MM.1S (cell line): ENCODE data around the gene ATXN1.

Source experiments
- DNase-seq: peaks from one replicate; pipeline ENCODE4 v3.0.0-alpha.2; 2015
- H2AFZ ChIP-seq: fragments of 300-600 bp; sonication (generic); 2 replicates; pipeline ENCODE4 v1.6.0; 2016; ENCODE audit warnings: antibody characterized with exemption, low read length
- H3F3A ChIP-seq: fragments of 300-600 bp; sonication (generic); 2 replicates; pipeline ENCODE4 v1.6.1; 2016; ENCODE audit warnings: mild to moderate bottlenecking, antibody characterized with exemption, low read length, moderate library complexity, mixed read lengths; ENCODE audit not compliant: insufficient read depth
- H3K27ac ChIP-seq: fragments of 300-600 bp; sonication (generic); 2 replicates; pipeline ENCODE4 v1.5.1; 2016; ENCODE audit warnings: mild to moderate bottlenecking, low read length
- H3K27me3 ChIP-seq: fragments of 300-600 bp; sonication (generic); replicated peaks from 2 replicates; pipeline ENCODE4 v1.6.0; 2016; ENCODE audit warnings: low read length; ENCODE audit not compliant: insufficient read depth
- H3K36me3 ChIP-seq: fragments of 300-600 bp; sonication (generic); replicated peaks from 2 replicates; pipeline ENCODE4 v1.6.1; 2016; ENCODE audit warnings: mild to moderate bottlenecking, low read length, mixed read lengths; ENCODE audit not compliant: insufficient read depth
- H3K4me1 ChIP-seq: fragments of 300-600 bp; sonication (generic); 2 replicates; pipeline ENCODE4 v1.6.1; 2016; ENCODE audit warnings: low read length, mixed read lengths
- H3K4me2 ChIP-seq: fragments of 300-600 bp; sonication (generic); 2 replicates; pipeline ENCODE4 v1.6.0; 2016; ENCODE audit warnings: low read depth, low read length
- H3K4me3 ChIP-seq: fragments of 300-600 bp; sonication (generic); 2 replicates; pipeline ENCODE4 v1.5.1; 2016; ENCODE audit warnings: low read length, mixed read lengths
- H3K79me2 ChIP-seq: fragments of 300-600 bp; sonication (generic); 2 replicates; pipeline ENCODE4 v1.6.1; 2016; ENCODE audit warnings: mixed run types, low read length, mixed read lengths
- H3K9ac ChIP-seq: fragments of 300-600 bp; sonication (generic); 2 replicates; pipeline ENCODE4 v1.6.1; 2016; ENCODE audit warnings: low read length, mixed read lengths
- H3K9me2 ChIP-seq: fragments of 300-600 bp; sonication (generic); replicated peaks from 2 replicates; pipeline ENCODE4 v1.6.1; 2016; ENCODE audit warnings: mild to moderate bottlenecking, low read length, mixed read lengths; ENCODE audit not compliant: insufficient read depth
- H3K9me3 ChIP-seq: fragments of 300-600 bp; sonication (generic); replicated peaks from 2 replicates; pipeline ENCODE4 v1.6.1; 2016; ENCODE audit warnings: mild to moderate bottlenecking, low read length, mixed read lengths; ENCODE audit not compliant: insufficient read depth
- H4K20me1 ChIP-seq: fragments of 300-600 bp; sonication (generic); 2 replicates; pipeline ENCODE4 v1.6.1; 2016; ENCODE audit warnings: mild to moderate bottlenecking, low read length, moderate library complexity, mixed read lengths; ENCODE audit not compliant: insufficient read depth
- EZH2 ChIP-seq: fragments of 300-600 bp; sonication (generic); optimal IDR thresholded peaks from 2 replicates; pipeline ENCODE3; 2017; ENCODE audit warnings: low read depth, mild to moderate bottlenecking, antibody characterized with exemption, low read length, mixed read lengths
- EZH2phosphoT487 ChIP-seq: fragments of 300-600 bp; sonication (generic); IDR thresholded peaks from 2 replicates; pipeline ENCODE4 v1.6.1; 2018; ENCODE audit warnings: antibody characterized with exemption, low read length
- TF ChIP-seq, protein P1 (sequence below): fragments of 300-600 bp; sonication (generic); IDR thresholded peaks from 2 replicates; pipeline ENCODE4 v1.5.1; 2016; ENCODE audit warnings: antibody characterized with exemption, low read length, mixed read lengths

Gene ATXN1

GRCh38 chr6:16804546-16805242 is 43.4 kb upstream of the ATXN1 start:
- no peaks in the 10 kb centered on the region for H3K9me2 ChIP-seq
- no peaks in the 10 kb centered on the region for H3K79me2 ChIP-seq
- H3K9ac ChIP-seq: no peak overlapping the region
- no peaks in the 10 kb centered on the region for H3K9me3 ChIP-seq
- H4K20me1 ChIP-seq: no peaks in the 10 kb centered on the region
- no peak overlapping the region for H3K27ac ChIP-seq
- H3K4me2 ChIP-seq: no peak overlapping the region
- no peaks in the 10 kb centered on the region for H3K4me1 ChIP-seq
- TF ChIP-seq, protein P1, sequence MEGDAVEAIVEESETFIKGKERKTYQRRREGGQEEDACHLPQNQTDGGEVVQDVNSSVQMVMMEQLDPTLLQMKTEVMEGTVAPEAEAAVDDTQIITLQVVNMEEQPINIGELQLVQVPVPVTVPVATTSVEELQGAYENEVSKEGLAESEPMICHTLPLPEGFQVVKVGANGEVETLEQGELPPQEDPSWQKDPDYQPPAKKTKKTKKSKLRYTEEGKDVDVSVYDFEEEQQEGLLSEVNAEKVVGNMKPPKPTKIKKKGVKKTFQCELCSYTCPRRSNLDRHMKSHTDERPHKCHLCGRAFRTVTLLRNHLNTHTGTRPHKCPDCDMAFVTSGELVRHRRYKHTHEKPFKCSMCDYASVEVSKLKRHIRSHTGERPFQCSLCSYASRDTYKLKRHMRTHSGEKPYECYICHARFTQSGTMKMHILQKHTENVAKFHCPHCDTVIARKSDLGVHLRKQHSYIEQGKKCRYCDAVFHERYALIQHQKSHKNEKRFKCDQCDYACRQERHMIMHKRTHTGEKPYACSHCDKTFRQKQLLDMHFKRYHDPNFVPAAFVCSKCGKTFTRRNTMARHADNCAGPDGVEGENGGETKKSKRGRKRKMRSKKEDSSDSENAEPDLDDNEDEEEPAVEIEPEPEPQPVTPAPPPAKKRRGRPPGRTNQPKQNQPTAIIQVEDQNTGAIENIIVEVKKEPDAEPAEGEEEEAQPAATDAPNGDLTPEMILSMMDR: no peak
- TF ChIP-seq EZH2phosphoT487: no peak
- TF ChIP-seq EZH2: no peak
- H3K4me3 ChIP-seq: no peak overlapping the region
- no peak for DNase-seq
- no peaks in the 10 kb centered on the region for H3F3A ChIP-seq
- H3K27me3 ChIP-seq: no peaks in the 10 kb centered on the region
- H3K36me3 ChIP-seq: no peaks in the 10 kb centered on the region
- no peak overlapping the region for H2AFZ ChIP-seq

DNA sequence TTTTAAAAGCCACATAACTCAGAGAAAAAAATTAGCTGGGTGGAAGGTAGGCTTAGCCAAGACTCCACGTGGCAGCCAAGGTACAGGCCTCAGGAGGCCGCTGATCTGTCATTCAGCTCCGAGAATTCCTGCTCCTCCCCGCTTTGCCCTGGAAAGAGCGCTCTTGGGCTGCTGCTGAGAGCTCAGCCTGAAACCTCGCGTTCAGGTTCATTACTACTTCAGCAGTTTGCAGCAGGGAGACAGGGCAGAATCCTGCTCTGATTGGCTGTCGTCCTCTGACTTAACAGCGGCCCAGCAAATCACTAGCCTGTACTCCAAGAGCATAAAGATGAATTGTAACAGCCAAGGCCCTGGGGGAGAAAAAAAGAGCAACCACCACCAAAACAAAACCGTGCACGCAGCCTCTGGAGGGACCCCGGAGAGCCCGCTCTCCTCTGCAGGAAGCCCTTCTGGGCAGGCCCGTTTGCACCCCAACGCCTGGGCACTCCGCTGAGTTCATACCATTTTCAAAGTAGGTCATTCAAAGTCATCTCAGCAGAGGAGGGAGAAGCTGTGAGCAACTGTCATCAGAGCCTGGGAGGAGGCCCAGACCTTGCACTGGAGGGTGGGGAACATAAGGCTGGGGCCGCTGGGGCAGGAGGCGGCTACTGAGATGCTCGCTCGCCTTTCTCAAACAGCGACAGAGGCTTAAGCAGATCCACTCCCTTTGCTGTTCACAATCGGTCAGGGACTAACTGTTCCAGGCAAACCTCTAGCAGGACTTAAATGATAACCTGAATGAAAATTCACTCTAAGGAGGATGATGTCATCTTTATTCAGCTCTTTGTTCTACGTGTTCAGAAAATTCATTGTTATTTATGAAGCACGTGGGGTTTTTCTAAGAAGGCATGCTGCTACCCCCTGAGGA is 42.3 kb upstream of the ATXN1 start:
- no peaks in the 10 kb centered on the region for H4K20me1 ChIP-seq
- H3K9me3 ChIP-seq: no peaks in the 10 kb centered on the region
- no peaks in the 10 kb centered on the region for H3K9me2 ChIP-seq
- H3K4me2 ChIP-seq: no peak overlapping the region
- no peak for DNase-seq
- H2AFZ ChIP-seq: no peak overlapping the region
- no peaks in the 10 kb centered on the region for H3K36me3 ChIP-seq
- H3K27ac ChIP-seq: no peak overlapping the region
- H3K4me3 ChIP-seq: no peak overlapping the region
- no peaks in the 10 kb centered on the region for H3K4me1 ChIP-seq
- no peaks in the 10 kb centered on the region for H3K79me2 ChIP-seq
- TF ChIP-seq, protein P1: no peak
- no peak for TF ChIP-seq EZH2phosphoT487
- no peaks in the 10 kb centered on the region for H3K27me3 ChIP-seq
- no peaks in the 10 kb centered on the region for H3F3A ChIP-seq
- no peak overlapping the region for H3K9ac ChIP-seq

- Histone ChIP-seq H3K27me3 (no peaks in the 10 kb centered on the region), H3K9me2 (no peaks in the 10 kb centered on the region), H3K9me3 (no peaks in the 10 kb centered on the region), H3F3A (no peaks in the 10 kb centered on the region), H3K36me3 (no peaks in the 10 kb centered on the region), H2AFZ (no peak overlapping the region), H3K4me1 (no peaks in the 10 kb centered on the region), H3K27ac (no peak overlapping the region), H4K20me1 (no peaks in the 10 kb centered on the region), H3K4me3 (no peak overlapping the region), H3K79me2 (no peaks in the 10 kb centered on the region), H3K4me2 (no peak overlapping the region), H3K9ac (no peak overlapping the region)
- TF ChIP-seq, protein P1: no peak
- TF ChIP-seq EZH2phosphoT487: no peak
- DNase-seq: no peak
Measured at GRCh38 chr6:16802071-16802470, 40.8 kb upstream of the ATXN1 start.
